Medulla oblongata (tissue), 1 donor: Measurements from ENCODE around the gene TFCP2L1.
"Not testable (repeated sequence)": the region's sequence is repeated elsewhere in the genome, so short reads cannot be mapped to it uniquely, and the experiment has no call there.

Source experiments
- DNase-seq: peaks from one replicate; pipeline ENCODE4 v3.0.0-alpha.2; 2015; ENCODE audit errors: extremely low spot score

The TFCP2L1 gene

GRCh38 chr2:121242175-121242875 is 42.7 kb downstream of the TFCP2L1 start:
- DNase-seq = no peak

DNA sequence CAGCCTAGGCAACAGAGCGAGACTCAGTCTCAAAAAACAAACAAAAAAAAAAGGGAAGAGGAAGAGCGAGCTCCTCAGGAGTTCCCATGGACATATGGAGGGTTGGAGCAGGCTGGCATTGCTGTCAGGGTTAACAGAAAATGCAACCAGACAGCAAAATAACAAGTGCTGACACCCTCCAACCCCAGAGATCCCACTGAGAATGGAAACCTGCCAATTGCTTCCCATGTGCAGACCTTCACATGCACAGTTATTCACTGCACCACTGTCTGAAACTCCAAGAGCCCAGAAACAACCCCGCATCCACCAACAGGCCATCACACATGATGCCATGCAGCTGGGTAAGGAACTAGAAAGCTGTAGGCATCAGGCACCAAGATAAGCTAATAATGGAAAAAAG is 43.5 kb downstream of the TFCP2L1 start:
- DNase-seq = no peak

- no peak for DNase-seq
Observed at GRCh38 chr2:121240436-121240835, 44.6 kb downstream of the TFCP2L1 start.

GRCh38 chr2:121239969-121240368 is 45.0 kb downstream of the TFCP2L1 start:
- no peak for DNase-seq

GRCh38 chr2:121239471-121239870 is 45.5 kb downstream of the TFCP2L1 start:
- DNase-seq = no peak

GRCh38 chr2:121238828-121239227 is 46.2 kb downstream of the TFCP2L1 start:
- no peak for DNase-seq

- no peak for DNase-seq
Observed at GRCh38 chr2:121237980-121238665, 46.9 kb downstream of the TFCP2L1 start.

DNA sequence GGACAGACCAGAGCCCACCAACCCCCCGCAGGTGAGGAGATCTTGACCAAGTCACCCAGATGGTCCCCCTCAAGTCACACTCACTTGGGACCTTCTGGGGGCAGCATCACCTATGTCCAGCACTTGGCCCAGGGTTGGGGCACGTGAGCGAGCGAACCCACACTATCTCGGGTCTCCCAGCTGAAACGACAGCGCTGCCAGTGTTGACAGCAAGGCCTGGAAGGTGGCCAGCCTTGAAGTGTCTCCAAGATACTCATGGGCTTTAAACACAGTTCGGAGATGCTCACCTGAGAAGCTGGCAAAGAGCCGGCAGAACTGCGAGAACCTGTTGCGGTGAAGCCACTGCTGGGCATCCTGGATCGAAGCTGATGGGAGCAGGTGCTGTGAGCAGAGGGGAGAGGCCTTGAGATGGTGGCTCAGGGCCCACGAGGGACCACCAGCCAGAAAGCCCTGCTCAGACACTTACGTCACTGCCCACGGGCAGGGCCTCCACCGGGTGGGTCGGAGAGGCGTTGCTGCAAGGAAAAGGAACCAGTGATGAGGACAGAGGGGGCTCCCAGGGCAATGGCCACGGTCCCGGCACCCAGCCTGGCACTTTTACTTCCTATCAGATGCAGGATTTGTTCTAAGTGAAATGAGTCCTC is 47.5 kb downstream of the TFCP2L1 start:
- DNase-seq = no peak

- DNase-seq = no peak
Observed at GRCh38 chr2:121236650-121237180, 48.3 kb downstream of the TFCP2L1 start.

DNA sequence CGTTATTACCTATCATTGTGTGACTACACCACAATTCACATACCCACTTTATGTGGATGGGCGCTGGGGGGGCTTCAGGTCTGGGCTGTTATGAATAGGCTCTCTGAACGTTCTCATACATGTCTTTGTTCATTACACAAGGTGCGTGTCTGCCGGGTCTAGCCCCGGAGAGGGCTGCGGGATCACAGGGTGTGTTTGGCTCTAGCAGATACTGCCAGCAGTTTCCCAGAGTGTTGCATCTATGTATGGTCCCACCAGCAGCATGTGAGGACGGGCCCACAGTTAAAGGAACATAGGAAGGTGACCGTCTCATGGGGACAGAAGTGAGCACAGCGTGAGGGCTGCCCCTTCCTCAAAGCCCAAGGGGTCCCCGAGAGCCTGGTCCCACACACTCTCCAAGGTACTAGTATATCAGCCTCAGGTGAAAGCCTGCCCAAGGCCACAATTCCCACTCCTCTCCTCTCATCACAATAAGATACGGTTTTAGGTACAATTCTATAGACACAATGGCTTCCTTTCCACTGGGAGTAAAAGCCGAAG is 48.8 kb downstream of the TFCP2L1 start:
- no peak for DNase-seq

GRCh38 chr2:121235542-121235941 is 49.5 kb downstream of the TFCP2L1 start:
- no peak for DNase-seq

DNA sequence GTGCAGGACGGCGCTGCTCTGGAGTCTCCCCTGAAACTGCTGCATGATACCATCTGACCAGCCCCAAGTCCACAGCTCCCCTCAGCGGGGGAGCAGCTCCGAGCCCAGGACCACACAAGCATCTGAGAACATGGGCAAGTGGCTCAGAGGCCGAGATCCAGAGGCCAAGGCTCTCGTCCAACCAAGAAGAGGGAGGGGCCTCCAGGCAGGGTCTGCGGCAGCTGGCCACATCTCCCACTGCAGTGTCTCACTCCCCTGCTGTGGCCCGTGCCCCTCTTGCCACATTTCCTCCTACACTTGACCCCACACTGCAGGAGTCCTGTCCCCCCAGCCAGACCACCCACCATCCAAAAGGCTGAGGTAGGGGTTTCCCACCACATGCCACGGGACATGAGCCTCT is 50.2 kb downstream of the TFCP2L1 start:
- no peak for DNase-seq

- DNase-seq = no peak
Observed at GRCh38 chr2:121234144-121234543, 50.9 kb downstream of the TFCP2L1 start.

DNA sequence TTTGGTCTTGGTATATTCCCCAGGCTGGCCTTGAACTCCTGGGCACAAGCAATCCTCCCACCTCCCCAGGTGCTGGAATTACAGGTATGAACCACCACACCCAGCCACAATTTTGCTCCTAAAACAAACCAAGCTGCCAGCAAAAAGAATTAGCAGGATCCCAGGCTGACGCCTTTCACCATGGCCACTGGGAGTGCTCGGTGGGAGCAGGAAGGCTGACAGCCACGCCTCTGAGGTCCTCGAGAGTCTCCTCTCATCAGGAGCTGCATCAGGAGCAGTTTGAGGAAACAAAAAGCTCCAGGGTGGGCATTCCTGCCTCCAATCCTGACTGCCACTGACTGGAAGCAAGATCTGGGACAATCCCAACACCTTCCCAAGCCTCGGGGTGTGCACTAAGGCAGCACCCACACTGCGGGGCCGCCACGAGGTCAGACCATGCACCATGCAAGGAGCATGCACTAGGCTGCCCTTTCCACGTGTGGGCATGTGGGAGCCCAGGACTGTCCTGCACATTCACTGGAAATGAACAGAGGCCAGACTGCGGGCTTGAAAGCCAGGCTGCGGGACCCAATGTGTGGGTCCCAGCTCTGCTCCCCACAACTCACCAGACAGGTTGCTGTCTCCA is 51.4 kb downstream of the TFCP2L1 start:
- no peak for DNase-seq

DNA sequence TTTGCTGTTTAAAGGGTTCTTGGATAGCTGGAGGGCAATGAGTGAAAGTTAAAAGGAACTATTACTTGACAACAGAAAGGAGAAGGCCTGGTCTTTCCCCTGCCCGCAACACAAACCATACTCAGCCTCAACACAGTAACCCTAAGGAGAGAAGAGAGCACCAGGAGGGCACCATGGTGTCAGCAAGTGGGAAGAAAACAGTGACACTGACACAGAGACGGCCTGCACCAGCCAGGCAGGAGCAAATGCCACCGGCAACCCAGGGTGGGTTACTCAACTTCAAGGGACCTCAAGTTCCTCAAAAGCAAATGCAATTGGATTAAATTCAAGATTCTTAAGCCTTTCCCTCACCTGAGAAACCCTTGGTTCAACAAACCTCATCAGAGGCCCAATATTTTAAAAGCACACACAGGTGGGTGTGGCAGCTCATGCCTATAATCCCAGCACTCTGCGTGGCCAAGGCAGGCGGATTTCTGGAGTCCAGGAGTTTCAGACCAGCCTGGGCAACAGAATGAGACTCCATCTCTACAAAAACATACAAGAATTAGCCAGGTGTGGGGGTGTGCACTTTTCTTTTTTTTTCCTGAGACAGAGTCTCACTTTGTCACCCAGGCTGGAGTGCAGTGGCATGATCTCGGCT is 52.3 kb downstream of the TFCP2L1 start:
- no peak for DNase-seq

GRCh38 chr2:121231385-121232000 is 53.5 kb downstream of the TFCP2L1 start:
- no peak for DNase-seq

- DNase-seq = no peak
Observed at GRCh38 chr2:121228521-121228920, 56.5 kb downstream of the TFCP2L1 start.

DNA sequence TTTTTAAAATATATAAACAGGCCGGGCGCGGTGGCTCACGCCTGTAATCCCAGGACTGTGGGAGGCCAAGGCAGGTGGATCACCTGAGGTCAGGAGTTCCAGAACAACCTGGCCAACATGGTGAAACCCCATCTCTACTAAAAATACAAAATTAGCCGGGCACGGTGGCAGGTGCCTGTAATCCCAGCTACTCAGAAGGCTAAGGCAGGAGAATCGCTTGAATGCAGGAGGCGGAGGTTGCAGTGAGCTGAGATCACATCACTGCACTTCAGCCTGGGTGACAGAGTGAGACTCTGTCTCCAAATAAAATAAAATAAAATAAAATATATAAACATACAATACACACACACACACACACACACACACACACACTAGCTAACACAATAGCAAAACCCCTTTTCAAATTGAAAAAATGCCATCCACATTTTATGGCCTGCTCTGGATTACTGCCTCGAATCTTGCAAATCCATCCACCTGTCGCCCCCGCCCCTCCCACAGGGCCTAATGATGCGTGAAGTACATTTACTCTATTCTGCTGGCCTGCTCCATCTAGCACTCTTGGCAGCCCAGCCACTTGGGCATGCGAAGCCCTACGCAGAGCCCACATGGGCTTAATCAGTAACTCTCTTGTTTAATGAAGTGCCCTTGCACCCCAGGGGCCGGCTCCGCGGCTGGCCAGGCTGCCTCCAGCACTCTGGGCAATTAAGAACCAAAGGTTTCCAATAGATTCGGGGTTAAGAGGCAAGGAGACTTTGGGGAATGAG is 57.4 kb downstream of the TFCP2L1 start:
- DNase-seq = peak; percentile 42

- DNase-seq = not testable (repeated sequence)
Observed at GRCh38 chr2:121225681-121226080, 59.3 kb downstream of the TFCP2L1 start.

- no peak for DNase-seq
Observed at GRCh38 chr2:121220995-121221394, 64.0 kb downstream of the TFCP2L1 start.
